Chondrocyte (in vitro differentiated cells): ENCODE measurements around the gene DNAJC10. TPM values are rescaled to one million over a fixed set of nuclear protein-coding genes. Genes with fewer than 3 reads are reported as not detected.

Source experiments
- DNase-seq: peaks from one replicate; pipeline ENCODE4 v3.0.0; 2021; ENCODE audit warnings: mixed read lengths, low spot score
- H3K27ac Mint-ChIP-seq: one replicate; pipeline ENCODE4 v1.8.0; 2021; ENCODE audit warnings: mild to moderate bottlenecking, moderate library complexity, mixed read lengths; ENCODE audit not compliant: unreplicated experiment
- H3K27me3 Mint-ChIP-seq: 2 replicates; pipeline ENCODE4 v1.8.0; 2021; ENCODE audit warnings: low read depth, mixed read lengths
- H3K36me3 Mint-ChIP-seq: 2 replicates; pipeline ENCODE4 v1.8.0; 2021; ENCODE audit warnings: low read depth, mixed read lengths
- H3K4me1 Mint-ChIP-seq: 2 replicates; pipeline ENCODE4 v1.8.0; 2021; ENCODE audit warnings: low read depth, mild to moderate bottlenecking, mixed read lengths
- H3K4me3 Mint-ChIP-seq: one replicate; pipeline ENCODE4 v1.8.0; 2021; ENCODE audit warnings: mild to moderate bottlenecking, moderate library complexity, mixed read lengths; ENCODE audit not compliant: unreplicated experiment
- H3K9me3 Mint-ChIP-seq: 2 replicates; pipeline ENCODE4 v1.8.0; 2021; ENCODE audit warnings: low read depth, mixed read lengths
- total RNA-seq: library from RNA; stranded (reverse); gene quantifications from 3 replicates; pipeline ENCODE4 v1.2.1, GENCODE V29; 2021
- TF ChIP-seq, protein P1 (sequence below): fragments of 200-600 bp; sonication (generic); IDR thresholded peaks from 2 replicates; pipeline ENCODE4 v1.5.0; 2021; ENCODE audit warnings: antibody characterized with exemption, mild to moderate bottlenecking, moderate library complexity

Gene DNAJC10
- total RNA-seq, 1 donor from 2014 or later = 178 TPM

DNA sequence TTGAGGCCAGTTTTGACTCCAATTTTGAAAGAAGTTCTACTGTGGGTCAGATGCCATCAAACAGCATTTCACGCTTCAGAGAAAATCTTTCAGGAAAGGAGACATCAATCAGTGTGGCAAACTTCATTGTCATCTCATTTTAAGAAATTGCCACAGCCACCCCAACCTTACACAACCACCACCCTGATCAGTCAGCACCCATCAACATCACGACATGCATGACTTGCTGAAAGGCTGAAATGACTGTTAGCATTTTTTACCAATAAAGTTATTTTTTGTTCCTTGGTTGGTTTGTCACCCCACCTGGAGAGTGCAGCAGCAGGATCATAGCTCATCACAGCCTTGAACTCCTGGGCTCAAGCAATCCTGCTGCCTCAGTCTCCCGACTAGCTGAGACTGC lies 10.4 kb downstream of the DNAJC10 start:
- Mint-ChIP-seq H3K27me3 (no peaks in the 10 kb centered on the region), H3K27ac (no peak overlapping the region), H3K36me3 (peaks cover 17% of the 10 kb centered on the region), H3K4me1 (peaks cover 5% of the 10 kb centered on the region), H3K4me3 (no peak overlapping the region), H3K9me3 (no peaks in the 10 kb centered on the region)
- TF ChIP-seq, protein P1, sequence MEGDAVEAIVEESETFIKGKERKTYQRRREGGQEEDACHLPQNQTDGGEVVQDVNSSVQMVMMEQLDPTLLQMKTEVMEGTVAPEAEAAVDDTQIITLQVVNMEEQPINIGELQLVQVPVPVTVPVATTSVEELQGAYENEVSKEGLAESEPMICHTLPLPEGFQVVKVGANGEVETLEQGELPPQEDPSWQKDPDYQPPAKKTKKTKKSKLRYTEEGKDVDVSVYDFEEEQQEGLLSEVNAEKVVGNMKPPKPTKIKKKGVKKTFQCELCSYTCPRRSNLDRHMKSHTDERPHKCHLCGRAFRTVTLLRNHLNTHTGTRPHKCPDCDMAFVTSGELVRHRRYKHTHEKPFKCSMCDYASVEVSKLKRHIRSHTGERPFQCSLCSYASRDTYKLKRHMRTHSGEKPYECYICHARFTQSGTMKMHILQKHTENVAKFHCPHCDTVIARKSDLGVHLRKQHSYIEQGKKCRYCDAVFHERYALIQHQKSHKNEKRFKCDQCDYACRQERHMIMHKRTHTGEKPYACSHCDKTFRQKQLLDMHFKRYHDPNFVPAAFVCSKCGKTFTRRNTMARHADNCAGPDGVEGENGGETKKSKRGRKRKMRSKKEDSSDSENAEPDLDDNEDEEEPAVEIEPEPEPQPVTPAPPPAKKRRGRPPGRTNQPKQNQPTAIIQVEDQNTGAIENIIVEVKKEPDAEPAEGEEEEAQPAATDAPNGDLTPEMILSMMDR = no peak
- DNase-seq = no peak

DNA sequence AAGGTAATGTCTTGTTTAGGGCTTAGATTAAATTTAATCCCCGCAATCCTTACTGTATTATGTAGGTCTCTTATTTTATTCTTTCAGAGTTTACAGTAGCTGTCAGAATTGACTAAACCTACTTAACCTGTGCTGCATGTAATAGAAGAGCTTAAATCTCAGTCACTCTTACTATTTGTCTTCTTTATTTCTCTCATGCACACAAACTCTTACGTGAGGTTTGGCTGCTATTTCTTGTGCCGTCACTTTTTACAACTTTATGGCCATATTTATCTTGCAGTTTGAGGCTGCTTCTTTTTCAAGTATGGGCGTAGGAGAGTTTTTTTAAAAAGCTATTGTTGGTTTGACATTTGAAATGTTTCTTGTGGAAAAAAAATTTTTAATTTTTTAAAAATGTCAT lies 12.0 kb downstream of the DNAJC10 start:
- H3K36me3 Mint-ChIP-seq = peaks cover 25% of the 10 kb centered on the region
- H3K27me3 Mint-ChIP-seq = no peaks in the 10 kb centered on the region

DNA sequence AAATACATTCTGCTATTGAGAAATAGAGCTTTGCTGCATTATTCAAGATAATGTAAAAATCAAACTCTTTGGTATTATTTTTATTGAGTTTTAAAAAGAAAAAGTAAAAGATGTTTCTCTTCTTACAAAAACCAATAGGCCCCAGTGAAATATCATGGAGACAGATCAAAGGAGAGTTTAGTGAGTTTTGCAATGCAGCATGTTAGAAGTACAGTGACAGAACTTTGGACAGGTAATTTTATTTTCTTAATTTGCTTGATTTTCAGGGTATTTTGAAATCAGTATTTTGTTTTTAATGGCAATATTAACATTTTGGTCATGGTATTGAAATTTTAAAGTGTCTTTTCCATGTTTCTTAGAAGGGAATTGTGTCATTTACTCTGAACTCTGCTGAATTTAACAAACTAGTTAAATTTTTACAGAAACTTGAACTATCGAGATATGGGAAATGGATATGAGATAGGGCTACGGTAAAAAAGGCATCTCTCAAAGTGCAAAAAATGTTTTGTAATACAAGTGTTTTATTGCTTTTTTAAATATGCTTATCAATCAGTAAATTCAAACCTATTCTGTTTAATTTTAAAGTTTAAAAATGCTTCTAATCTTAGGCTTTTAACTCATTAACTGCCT lies 13.8 kb downstream of the DNAJC10 start:
- Mint-ChIP-seq H3K4me3 (no peak overlapping the region), H3K9me3 (no peaks in the 10 kb centered on the region), H3K27ac (no peak overlapping the region), H3K27me3 (no peaks in the 10 kb centered on the region), H3K4me1 (peaks cover 9% of the 10 kb centered on the region), H3K36me3 (peaks cover 22% of the 10 kb centered on the region)
- TF ChIP-seq, protein P1 = no peak
- DNase-seq = no peak

More for the DNA sequence above, 12.0 kb downstream of the DNAJC10 start:
- TF ChIP-seq, protein P1 = no peak
- Mint-ChIP-seq H3K9me3 (no peaks in the 10 kb centered on the region), H3K4me1 (peaks cover 9% of the 10 kb centered on the region), H3K4me3 (no peak overlapping the region), H3K27ac (no peak overlapping the region)
- DNase-seq = no peak

DNA sequence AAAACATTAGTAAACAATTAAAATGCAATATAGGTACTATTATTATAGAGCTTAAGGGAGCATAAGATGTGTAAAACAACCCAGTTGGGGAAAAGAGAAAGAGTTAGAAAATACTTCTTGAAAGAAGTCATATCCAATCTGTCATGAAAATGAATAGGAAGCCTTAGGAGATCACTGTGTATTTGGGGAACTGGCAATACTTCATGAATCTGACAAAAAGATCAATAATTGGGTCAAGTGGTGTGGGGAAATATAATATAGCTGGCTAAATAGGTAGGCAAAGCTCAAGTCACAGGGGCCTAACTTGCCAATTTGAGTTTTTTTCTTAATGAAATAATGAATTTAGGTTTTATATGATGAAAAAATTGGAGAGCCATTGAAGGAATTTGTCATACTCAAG lies 14.4 kb downstream of the DNAJC10 start:
- H3K4me1 Mint-ChIP-seq = peaks cover 9% of the 10 kb centered on the region
- TF ChIP-seq, protein P1 = no peak
- H3K36me3 Mint-ChIP-seq = peaks cover 20% of the 10 kb centered on the region
- no peaks in the 10 kb centered on the region for H3K9me3 Mint-ChIP-seq
- H3K27me3 Mint-ChIP-seq = no peaks in the 10 kb centered on the region
- no peak overlapping the region for H3K27ac Mint-ChIP-seq
- DNase-seq = no peak
- H3K4me3 Mint-ChIP-seq = no peak overlapping the region

DNA sequence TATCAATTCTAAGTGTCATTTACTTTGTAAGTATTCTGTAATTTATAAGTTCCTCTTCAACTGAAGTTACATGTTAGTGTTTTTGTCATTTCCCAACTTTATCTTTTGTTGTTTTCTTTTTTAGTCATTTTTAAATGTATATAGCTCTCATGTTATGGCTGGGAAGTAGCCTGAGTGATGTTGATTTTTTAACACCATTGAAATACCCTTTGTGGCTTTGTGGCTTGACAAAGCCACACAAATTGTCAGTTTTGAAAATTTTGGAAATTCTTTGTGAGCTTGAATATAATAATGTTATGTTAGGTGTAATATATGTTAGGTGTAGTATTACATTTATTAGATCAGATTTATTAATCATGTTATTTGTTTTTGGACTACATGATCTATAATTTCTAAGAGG lies 16.7 kb downstream of the DNAJC10 start:
- H3K9me3 Mint-ChIP-seq = no peaks in the 10 kb centered on the region
- no peak for DNase-seq
- H3K27me3 Mint-ChIP-seq = no peaks in the 10 kb centered on the region
- TF ChIP-seq, protein P1 = no peak
- peaks cover 7% of the 10 kb centered on the region for H3K4me1 Mint-ChIP-seq
- no peak overlapping the region for H3K27ac Mint-ChIP-seq
- peaks cover 29% of the 10 kb centered on the region for H3K36me3 Mint-ChIP-seq
- no peak overlapping the region for H3K4me3 Mint-ChIP-seq
